Measurements from ENCODE around the gene PSME3.

Gene PSME3

GRCh38 chr17:42845556-42845917 is 12.3 kb downstream of the PSME3 start:
- TF ChIP-seq FOXM1 (IDR thresholded peaks at IDR 0.05; ENCODE audit: borderline replicate concordance, low read depth) (no peak), MAX (IDR thresholded peaks at IDR 0.05) (no peak), TAF1 (IDR thresholded peaks at IDR 0.05; ENCODE audit: low read depth) (no peak), YY1 (IDR thresholded peaks at IDR 0.05; ENCODE audit: low read depth) (no peak), EP300 (IDR thresholded peaks at IDR 0.05; ENCODE audit: borderline replicate concordance) (no peak), TCF12 (IDR thresholded peaks at IDR 0.05; ENCODE audit: low read depth) (no peak), REST (IDR thresholded peaks at IDR 0.05; ENCODE audit: low read depth) (no peak), NFIC (IDR thresholded peaks at IDR 0.05) (no peak), RAD21 (IDR thresholded peaks at IDR 0.05; ENCODE audit: low read depth) (no peak), ZBTB7A (IDR thresholded peaks at IDR 0.05; ENCODE audit: low read depth) (no peak), EGR1 (IDR thresholded peaks at IDR 0.05) (no peak), CEBPB (IDR thresholded peaks at IDR 0.05) (no peak)

- TF ChIP-seq ZBTB7A (IDR thresholded peaks at IDR 0.05; ENCODE audit: low read depth), result no peak
- TF ChIP-seq MAX (IDR thresholded peaks at IDR 0.05), result no peak
- no peak for TF ChIP-seq CEBPB (IDR thresholded peaks at IDR 0.05)
- TF ChIP-seq CREB1 (IDR thresholded peaks at IDR 0.05; ENCODE audit: low read depth), result no peak
- no peak for TF ChIP-seq EGR1 (IDR thresholded peaks at IDR 0.05)
- no peak for TF ChIP-seq YY1 (IDR thresholded peaks at IDR 0.05; ENCODE audit: low read depth)
Measured at GRCh38 chr17:42845918-42846593, 12.9 kb downstream of the PSME3 start.

GRCh38 chr17:42846594-42847280 is 13.5 kb downstream of the PSME3 start:
- TF ChIP-seq RAD21 (IDR thresholded peaks at IDR 0.05; ENCODE audit: low read depth) (no peak), ZBTB7A (IDR thresholded peaks at IDR 0.05; ENCODE audit: low read depth) (no peak), NFIC (IDR thresholded peaks at IDR 0.05) (no peak), MAX (IDR thresholded peaks at IDR 0.05) (no peak), YY1 (IDR thresholded peaks at IDR 0.05; ENCODE audit: low read depth) (no peak), USF1 (IDR thresholded peaks at IDR 0.05) (no peak), REST (IDR thresholded peaks at IDR 0.05; ENCODE audit: low read depth) (no peak), CEBPB (IDR thresholded peaks at IDR 0.05) (no peak), CREB1 (IDR thresholded peaks at IDR 0.05; ENCODE audit: low read depth) (no peak), TEAD4 (IDR thresholded peaks at IDR 0.05) (no peak)

GRCh38 chr17:42848093-42848492 is 14.9 kb downstream of the PSME3 start:
- TF ChIP-seq EP300 (IDR thresholded peaks at IDR 0.05; ENCODE audit: borderline replicate concordance) (no peak), TEAD4 (IDR thresholded peaks at IDR 0.05) (no peak), CEBPB (IDR thresholded peaks at IDR 0.05) (no peak), TAF1 (IDR thresholded peaks at IDR 0.05; ENCODE audit: low read depth) (no peak), TCF12 (IDR thresholded peaks at IDR 0.05; ENCODE audit: low read depth) (no peak), USF1 (IDR thresholded peaks at IDR 0.05) (no peak)

- TF ChIP-seq CEBPB (IDR thresholded peaks at IDR 0.05) (no peak), YY1 (IDR thresholded peaks at IDR 0.05; ENCODE audit: low read depth) (no peak), NFIC (IDR thresholded peaks at IDR 0.05) (no peak), TAF1 (IDR thresholded peaks at IDR 0.05; ENCODE audit: low read depth) (no peak), TCF12 (IDR thresholded peaks at IDR 0.05; ENCODE audit: low read depth) (no peak), REST (IDR thresholded peaks at IDR 0.05; ENCODE audit: low read depth) (no peak), RAD21 (IDR thresholded peaks at IDR 0.05; ENCODE audit: low read depth) (no peak), EGR1 (IDR thresholded peaks at IDR 0.05) (no peak), ZBTB7A (IDR thresholded peaks at IDR 0.05; ENCODE audit: low read depth) (no peak)
Measured at GRCh38 chr17:42849031-42849430, 15.8 kb downstream of the PSME3 start.
